ENCODE data around the gene CSTPP1.
"Not testable (repeated sequence)": the region's sequence is repeated elsewhere in the genome, so short reads cannot be mapped to it uniquely, and the experiment has no call there.

CSTPP1 gene

DNA sequence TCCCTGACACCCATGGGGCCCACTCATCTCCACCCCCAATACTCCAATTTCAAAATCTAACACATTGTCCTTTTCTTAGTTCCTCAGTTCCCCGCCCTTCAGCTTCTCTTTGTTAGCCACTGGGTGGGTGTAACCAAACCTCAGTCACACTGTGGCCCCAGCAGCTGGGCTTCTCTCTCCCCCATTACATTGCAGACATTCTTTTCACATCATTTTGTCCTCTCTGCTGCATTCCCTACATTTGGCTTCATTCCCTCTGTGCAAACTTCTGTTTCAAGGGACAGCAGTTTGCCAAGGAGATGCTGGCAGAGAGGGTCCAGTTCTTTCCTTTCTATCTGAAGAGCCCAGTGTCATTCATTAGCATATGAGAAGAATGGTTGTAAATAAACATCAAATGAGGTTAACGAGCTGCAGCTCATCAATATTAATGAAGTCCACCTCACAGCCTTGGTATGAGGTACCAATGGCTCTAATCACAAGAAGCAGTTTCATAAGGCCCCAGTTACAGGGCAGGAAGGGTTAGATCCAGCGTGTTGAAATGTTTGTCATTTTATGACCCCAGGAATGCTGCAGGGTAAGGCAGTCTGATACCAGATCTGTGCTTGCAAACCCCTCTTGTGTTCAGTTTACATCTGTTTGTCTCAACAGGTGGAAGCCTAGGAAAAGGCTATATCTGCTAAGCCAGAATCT is 167.8 kb downstream of the CSTPP1 start:
- DNase-seq, result peak; percentile 31

DNA sequence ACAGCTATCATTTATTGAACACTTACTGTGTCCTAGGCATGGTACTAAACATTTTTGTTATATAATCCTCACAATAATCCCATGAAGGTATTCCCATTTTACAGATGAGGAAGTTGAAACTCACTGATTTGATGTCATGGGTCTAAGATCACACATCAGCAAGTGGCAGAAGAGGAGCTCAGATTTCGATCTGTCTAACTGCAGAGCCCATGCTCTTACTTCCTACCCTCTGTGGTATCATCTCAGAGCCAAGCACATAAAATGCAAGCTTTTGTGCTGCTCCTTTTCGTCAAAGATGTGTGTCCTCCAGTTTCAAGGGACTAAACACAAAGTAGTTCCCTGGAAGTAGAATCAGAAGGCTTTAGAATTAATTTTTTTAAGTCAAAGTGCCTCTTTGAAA is 169.0 kb downstream of the CSTPP1 start:
- DNase-seq, result no peak

GRCh38 chr11:47105974-47106373 is 169.4 kb downstream of the CSTPP1 start:
- DNase-seq, result no peak

- DNase-seq, result peak; percentile 80
Measured at GRCh38 chr11:47106798-47107411, 170.3 kb downstream of the CSTPP1 start.

DNA sequence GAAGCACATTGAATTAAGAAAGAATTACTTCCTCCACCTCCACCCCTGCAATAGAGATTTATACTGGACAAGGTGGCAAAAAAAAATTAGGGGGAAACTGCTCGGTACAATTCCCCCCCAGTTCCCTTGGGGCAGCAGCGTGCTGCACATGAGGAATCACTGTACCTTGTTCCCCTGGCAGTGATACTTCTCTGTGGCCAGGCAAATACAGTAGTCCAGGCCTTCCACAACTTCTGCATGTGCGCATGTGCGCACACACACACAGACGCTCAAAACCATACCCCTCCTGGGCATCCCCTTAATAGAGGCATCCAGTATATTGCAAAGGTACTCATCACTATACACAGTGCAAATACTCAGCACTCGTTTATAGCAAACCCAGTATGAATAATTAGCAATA is 171.2 kb downstream of the CSTPP1 start:
- DNase-seq, result no peak

DNA sequence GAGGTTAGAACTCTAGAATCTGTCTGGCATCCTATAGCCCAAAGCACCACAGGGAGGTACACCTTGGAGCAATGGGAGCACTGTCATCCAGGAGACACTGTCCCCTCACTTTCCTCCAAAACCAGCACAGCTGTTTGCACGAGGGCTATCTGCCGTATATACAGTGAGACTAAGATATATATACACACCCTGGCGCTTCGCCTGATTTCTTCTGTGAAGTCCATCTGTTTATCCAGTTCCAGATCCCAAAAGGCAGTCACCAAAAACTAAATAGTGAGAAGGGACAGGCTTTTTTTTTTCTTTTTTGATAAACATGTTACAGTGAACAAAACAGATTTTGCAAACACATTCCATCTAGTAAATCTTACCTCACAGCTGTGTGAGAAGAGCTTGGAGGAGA is 171.7 kb downstream of the CSTPP1 start:
- DNase-seq, result no peak

- peak; percentile 74 for DNase-seq
Measured at GRCh38 chr11:47109051-47109726, 172.6 kb downstream of the CSTPP1 start.

GRCh38 chr11:47109727-47110246 is 173.2 kb downstream of the CSTPP1 start:
- peak; percentile 26 for DNase-seq

DNA sequence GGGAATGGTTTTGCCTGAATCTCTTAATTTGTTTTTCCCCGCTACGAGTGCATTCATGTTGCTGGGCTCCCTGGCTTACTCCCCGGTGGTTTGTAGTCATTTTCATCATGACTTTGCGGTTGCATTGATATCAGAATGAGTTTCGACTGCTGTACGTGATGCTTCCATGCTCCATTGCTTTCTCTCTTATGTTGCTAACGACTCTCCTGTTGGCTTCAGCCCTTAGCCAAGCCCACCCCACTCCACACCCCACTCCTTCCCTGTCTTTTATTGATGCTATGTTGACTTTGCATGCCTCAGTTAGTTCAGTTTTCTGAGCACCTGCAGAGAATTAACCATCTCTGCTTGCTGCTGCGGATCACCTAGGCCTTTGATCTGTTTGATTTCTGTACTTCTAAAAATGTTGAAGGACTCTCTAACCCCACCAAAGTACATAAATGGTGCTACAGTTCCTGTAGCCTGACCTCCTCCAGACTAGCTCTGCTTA is 174.8 kb downstream of the CSTPP1 start:
- no peak for DNase-seq

DNA sequence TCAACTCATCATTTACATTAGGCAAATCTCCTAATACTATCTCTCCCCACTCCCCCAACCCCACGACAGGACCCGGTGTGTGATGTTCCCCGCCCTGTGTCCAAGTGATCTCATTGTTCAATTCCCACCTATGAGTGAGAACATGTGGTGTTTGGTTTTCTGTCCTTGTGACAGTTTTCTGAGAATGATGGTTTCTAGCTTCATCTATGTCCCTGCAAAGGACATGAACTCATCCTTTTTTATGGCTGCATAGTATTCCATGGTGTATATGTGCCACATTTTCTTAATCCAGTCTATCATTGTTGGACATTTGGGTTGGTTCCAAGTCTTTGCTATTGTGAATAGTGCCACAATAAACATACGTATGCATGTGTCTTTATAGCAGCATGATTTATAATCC is 176.4 kb downstream of the CSTPP1 start:
- DNase-seq, result not testable (repeated sequence)

- DNase-seq, result not testable (repeated sequence)
Measured at GRCh38 chr11:47118958-47119688, 182.6 kb downstream of the CSTPP1 start.

- no peak for DNase-seq
Measured at GRCh38 chr11:47121056-47121455, 184.5 kb downstream of the CSTPP1 start.

GRCh38 chr11:47121731-47122130 is 185.2 kb downstream of the CSTPP1 start:
- no peak for DNase-seq

DNA sequence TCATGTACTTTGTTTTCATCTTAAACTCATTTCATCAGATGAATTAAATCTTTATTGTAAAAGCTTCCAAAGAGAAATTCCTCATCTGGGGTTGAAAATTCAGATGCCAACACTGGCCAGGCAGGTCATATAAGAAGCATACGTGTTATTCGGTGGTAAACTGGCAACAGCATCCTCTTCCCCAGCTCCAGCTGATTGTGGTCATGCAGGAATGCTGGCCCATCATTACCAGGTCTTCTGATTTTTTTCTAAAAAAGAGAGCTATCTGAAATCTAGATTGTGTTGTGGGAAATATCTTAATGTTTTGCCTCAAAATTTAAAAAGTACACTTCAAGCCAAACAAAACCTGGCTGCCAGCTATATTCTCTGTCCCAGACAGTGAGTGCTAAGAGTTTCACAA is 186.5 kb downstream of the CSTPP1 start:
- DNase-seq, result no peak

- DNase-seq, result no peak
Measured at GRCh38 chr11:47124675-47125074, 188.1 kb downstream of the CSTPP1 start.

GRCh38 chr11:47125083-47125482 is 188.5 kb downstream of the CSTPP1 start:
- DNase-seq, result no peak

DNA sequence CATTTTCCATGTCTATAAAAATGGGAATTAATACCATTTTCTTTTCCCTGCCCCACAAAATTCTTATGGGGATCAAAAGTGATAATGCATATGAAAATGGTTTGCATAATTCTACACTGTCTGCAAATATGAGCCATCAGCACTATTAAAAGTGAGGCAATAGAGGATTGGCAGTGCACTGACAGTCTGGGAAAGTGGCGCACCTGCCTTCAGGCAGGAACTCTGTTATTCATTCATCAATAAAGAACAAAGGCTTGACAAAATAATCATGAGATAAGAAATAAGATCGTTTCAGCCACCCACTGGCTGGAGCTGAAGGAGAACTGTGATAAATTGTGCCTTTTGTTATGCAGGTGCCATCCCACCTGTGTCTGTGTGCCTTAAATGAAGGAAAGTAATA is 190.7 kb downstream of the CSTPP1 start:
- no peak for DNase-seq

DNA sequence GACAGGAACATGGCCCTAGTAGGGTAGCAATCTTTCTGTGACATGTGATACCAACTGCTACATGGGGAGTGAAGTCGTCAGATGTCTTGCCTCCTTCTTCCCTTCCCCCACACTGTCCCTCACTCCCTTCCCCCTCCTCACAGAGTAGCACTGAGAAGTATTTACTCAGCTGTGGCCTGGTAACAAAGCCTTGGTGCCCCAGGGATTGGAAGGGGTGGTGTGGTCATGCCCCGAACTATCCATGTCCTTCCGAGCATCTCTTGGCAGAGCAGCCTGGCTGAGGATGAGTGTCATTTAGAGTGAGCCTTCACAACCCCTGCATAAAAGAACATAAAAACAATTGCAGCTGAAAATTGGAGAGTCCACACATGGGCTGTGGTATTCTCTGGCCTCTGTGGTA is 194.0 kb downstream of the CSTPP1 start:
- no peak for DNase-seq

GRCh38 chr11:47131136-47131535 is 194.6 kb downstream of the CSTPP1 start:
- DNase-seq, result no peak

- DNase-seq, result no peak
Measured at GRCh38 chr11:47132490-47132889, 195.9 kb downstream of the CSTPP1 start.

DNA sequence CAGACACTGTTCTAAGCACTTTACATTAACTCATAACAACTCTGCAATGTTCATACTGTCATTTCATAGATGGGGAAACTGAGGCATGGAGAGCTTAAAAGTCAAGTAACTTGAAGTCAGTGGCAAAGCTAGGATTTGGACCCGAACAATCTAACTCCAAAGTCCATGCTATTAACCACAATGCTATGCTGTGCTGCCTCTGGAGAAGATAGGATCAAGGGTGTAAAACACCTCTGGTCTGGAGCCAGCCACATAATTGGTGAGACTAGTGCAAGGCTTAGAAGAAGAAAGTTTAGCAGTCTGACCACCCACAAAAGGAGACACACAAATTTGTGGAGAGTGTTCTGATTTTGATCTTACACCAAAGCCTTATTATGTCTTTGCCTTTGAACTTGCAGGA is 196.4 kb downstream of the CSTPP1 start:
- no peak for DNase-seq

GRCh38 chr11:47136327-47136726 is 199.8 kb downstream of the CSTPP1 start:
- DNase-seq, result no peak

- no peak for DNase-seq
Measured at GRCh38 chr11:47136921-47137320, 200.4 kb downstream of the CSTPP1 start.

Measured in midbrain (tissue), 1 donor.